EH (cell line): ENCODE measurements around the gene SLC8A1.

Source experiments
- DNase-seq: peaks from one replicate; pipeline ENCODE4 v3.0.0-alpha.2; 2015; ENCODE audit warnings: low read depth

Gene SLC8A1

GRCh38 chr2:40353231-40353630, 98.7 kb downstream of the SLC8A1 start:
- DNase-seq = no peak

- DNase-seq = no peak
These were observed 99.2 kb downstream of the SLC8A1 start for GRCh38 chr2:40352703-40353099.

- DNase-seq = peak; percentile 76
These were observed 99.7 kb downstream of the SLC8A1 start for GRCh38 chr2:40352041-40352702.

GRCh38 chr2:40348665-40349064, 103.2 kb downstream of the SLC8A1 start:
- peak; percentile 98 for DNase-seq

GRCh38 chr2:40348038-40348437, 103.9 kb downstream of the SLC8A1 start:
- DNase-seq = peak; percentile 69

- peak; percentile 90 for DNase-seq
These were observed 105.1 kb downstream of the SLC8A1 start for GRCh38 chr2:40346535-40347354.

- DNase-seq = peak; percentile 49
These were observed 107.5 kb downstream of the SLC8A1 start for GRCh38 chr2:40344364-40344763.

- peak; percentile 95 for DNase-seq
These were observed 108.0 kb downstream of the SLC8A1 start for GRCh38 chr2:40343902-40344301.

- DNase-seq = peak; percentile 57
These were observed 110.7 kb downstream of the SLC8A1 start for GRCh38 chr2:40341198-40341597.

- no peak for DNase-seq
These were observed 112.9 kb downstream of the SLC8A1 start for GRCh38 chr2:40339026-40339425.

- peak; percentile 71 for DNase-seq
These were observed 119.6 kb downstream of the SLC8A1 start for GRCh38 chr2:40332191-40332826.

- DNase-seq = no peak
These were observed 121.8 kb downstream of the SLC8A1 start for GRCh38 chr2:40330096-40330495.

GRCh38 chr2:40329739-40330030, 122.2 kb downstream of the SLC8A1 start:
- peak; percentile 64 for DNase-seq

GRCh38 chr2:40325116-40325515, 126.8 kb downstream of the SLC8A1 start:
- DNase-seq = peak; percentile 43

GRCh38 chr2:40324656-40325055, 127.2 kb downstream of the SLC8A1 start:
- DNase-seq = no peak

GRCh38 chr2:40321822-40322221, 130.1 kb downstream of the SLC8A1 start:
- DNase-seq = peak; percentile 48

- no peak for DNase-seq
These were observed 130.8 kb downstream of the SLC8A1 start for GRCh38 chr2:40321016-40321623.

- DNase-seq = no peak
These were observed 133.0 kb downstream of the SLC8A1 start for GRCh38 chr2:40318921-40319320.

- peak; percentile 24 for DNase-seq
These were observed 134.1 kb downstream of the SLC8A1 start for GRCh38 chr2:40317761-40318160.

- no peak for DNase-seq
These were observed 134.8 kb downstream of the SLC8A1 start for GRCh38 chr2:40317046-40317445.

- no peak for DNase-seq
These were observed 135.3 kb downstream of the SLC8A1 start for GRCh38 chr2:40316620-40317019.

GRCh38 chr2:40315683-40316082, 136.2 kb downstream of the SLC8A1 start:
- DNase-seq = peak; percentile 82

- no peak for DNase-seq
These were observed 140.9 kb downstream of the SLC8A1 start for GRCh38 chr2:40311026-40311425.
